Neuronal stem cell (in vitro differentiated cells): ENCODE results near the gene NAT8L.

Experiments used
- DNase-seq: peaks from one replicate; pipeline ENCODE4 v3.0.0-alpha.2; 2013; ENCODE audit warnings: low spot score
- H2AFZ ChIP-seq: one replicate; pipeline ENCODE4 v1.6.1; 2013; ENCODE audit warnings: mild to moderate bottlenecking, low read length, inconsistent platforms
- H2AK5ac ChIP-seq: 2 replicates; pipeline ENCODE4 v1.6.1; 2013; ENCODE audit warnings: low read depth, mild to moderate bottlenecking, inconsistent platforms, low read length, moderate library complexity, mixed read lengths
- H2BK120ac ChIP-seq: 2 replicates; pipeline ENCODE4 v1.6.1; 2013; ENCODE audit warnings: low read depth, mild to moderate bottlenecking, inconsistent platforms, low read length, moderate library complexity, mixed read lengths
- H2BK12ac ChIP-seq: one replicate; pipeline ENCODE4 v1.6.1; 2013; ENCODE audit warnings: low read length, inconsistent platforms
- H2BK15ac ChIP-seq: 2 replicates; pipeline ENCODE4 v1.6.1; 2013; ENCODE audit warnings: mild to moderate bottlenecking, low read length, inconsistent platforms, mixed read lengths
- H2BK5ac ChIP-seq: one replicate; pipeline ENCODE4 v1.6.1; 2013; ENCODE audit warnings: inconsistent platforms, mild to moderate bottlenecking, low read length, moderate library complexity
- H3K14ac ChIP-seq: one replicate; pipeline ENCODE4 v1.6.1; 2013; ENCODE audit warnings: low read length, inconsistent platforms
- H3K18ac ChIP-seq: 2 replicates; pipeline ENCODE4 v1.6.1; 2013; ENCODE audit warnings: low read length, inconsistent platforms
- H3K23ac ChIP-seq: 2 replicates; pipeline ENCODE4 v1.6.1; 2013; ENCODE audit warnings: low read depth, mild to moderate bottlenecking, mixed read lengths, low read length, inconsistent platforms; ENCODE audit not compliant: poor library complexity
- H3K27ac ChIP-seq: replicated peaks from 3 replicates; pipeline ENCODE4 v1.5.1; 2013; ENCODE audit warnings: low read length, inconsistent platforms
- H3K27me3 ChIP-seq, 3 experiments: 2 replicates each; pipeline ENCODE4 v1.6.1; 2013; ENCODE audit warnings: low read length in 3 of 3, mild to moderate bottlenecking in 2 of 3, inconsistent platforms in 1 of 3, low read depth in 1 of 3, mixed read lengths in 1 of 3, moderate library complexity in 1 of 3; ENCODE audit not compliant: control insufficient read depth in 3 of 3, insufficient read depth in 3 of 3
- H3K36me3 ChIP-seq, 2 donors: replicated peaks in 1 of 2; 2 replicates each; pipeline ENCODE4 v1.6.1; 2013; ENCODE audit warnings: low read length in 2 of 2; ENCODE audit not compliant: control insufficient read depth in 2 of 2, insufficient read depth in 2 of 2
- H3K4ac ChIP-seq: 2 replicates; pipeline ENCODE4 v1.6.1; 2013; ENCODE audit warnings: inconsistent platforms, mild to moderate bottlenecking, low read length, moderate library complexity
- H3K4me1 ChIP-seq, 2 donors: 1 replicate in 1 of 2; 2 replicates in 1 of 2; pipeline ENCODE4 v1.6.1; 2013; ENCODE audit warnings: low read length in 2 of 2, low read depth in 1 of 2; ENCODE audit not compliant: control insufficient read depth in 2 of 2, insufficient read depth in 1 of 2
- H3K4me2 ChIP-seq: one replicate; pipeline ENCODE4 v1.6.1; 2013; ENCODE audit warnings: mild to moderate bottlenecking, low read length, inconsistent platforms; ENCODE audit not compliant: insufficient read depth, poor library complexity, severe bottlenecking
- H3K4me3 ChIP-seq, 2 donors: 2 replicates each; pipeline ENCODE4 v1.5.1; 2013; ENCODE audit warnings: low read length in 2 of 2, mild to moderate bottlenecking in 2 of 2, inconsistent platforms in 1 of 2, moderate library complexity in 1 of 2
- H3K79me1 ChIP-seq: one replicate; pipeline ENCODE4 v1.6.1; 2013; ENCODE audit warnings: low read depth, mild to moderate bottlenecking, inconsistent platforms, low read length, moderate library complexity
- H3K9ac ChIP-seq: one replicate; pipeline ENCODE4 v1.6.1; 2013; ENCODE audit warnings: mild to moderate bottlenecking, low read depth, low read length, inconsistent platforms; ENCODE audit not compliant: poor library complexity
- H3K9me3 ChIP-seq, 2 donors: replicated peaks in 1 of 2; 2 replicates each; pipeline versions ENCODE3 to v1.6.1; 2013; ENCODE audit warnings: low read length in 2 of 2, mild to moderate bottlenecking in 2 of 2, inconsistent platforms in 1 of 2, low read depth in 1 of 2, mixed read lengths in 1 of 2, moderate library complexity in 1 of 2; ENCODE audit not compliant: control insufficient read depth in 2 of 2, insufficient read depth in 1 of 2
- H4K8ac ChIP-seq: one replicate; pipeline ENCODE4 v1.6.1; 2013; ENCODE audit warnings: low read depth, mild to moderate bottlenecking, inconsistent platforms, low read length, moderate library complexity
- H4K91ac ChIP-seq: one replicate; pipeline ENCODE4 v1.6.1; 2013; ENCODE audit warnings: low read length, low read depth, mild to moderate bottlenecking, inconsistent platforms; ENCODE audit not compliant: poor library complexity
- WGBS, 2 donors: extraction: QIAGEN DNeasy Blood & Tissue Kit; methylation state at CpG; one replicate each; pipeline ENCODE4 v1.1.7; 2013; ENCODE audit warnings: missing lambda C conversion rate in 2 of 2, mixed read lengths in 1 of 2; ENCODE audit not compliant: insufficient read length in 2 of 2, insufficient replicate concordance in 1 of 2; ENCODE audit errors: extremely low coverage in 2 of 2; 5-methylcytosine and 5-hydroxymethylcytosine counted together

The NAT8L gene

GRCh38 chr4:2081540-2081939 lies 22.4 kb downstream of the NAT8L start:
- H2BK15ac ChIP-seq, result no peak overlapping the region
- no peak overlapping the region for H2BK12ac ChIP-seq
- no peak overlapping the region for H3K4ac ChIP-seq
- no CpG with 5 or more reads among the region's 10 CpGs for WGBS, 2 donors
- H2BK5ac ChIP-seq, result no peak overlapping the region
- DNase-seq, result no peak
- H3K4me3 ChIP-seq, result no peak overlapping the region
- H3K4me1 ChIP-seq, result peaks cover 0 to 11% of the 10 kb centered on the region in 2 donors
- no peak overlapping the region for H4K91ac ChIP-seq
- H3K4me2 ChIP-seq, result no peak overlapping the region
- H3K23ac ChIP-seq, result no peak overlapping the region
- no peak overlapping the region for H2AFZ ChIP-seq
- H3K27ac ChIP-seq, result no peak overlapping the region
- H3K79me1 ChIP-seq, result no peaks in the 10 kb centered on the region
- H3K9me3 ChIP-seq, result peaks cover 0 to 3% of the 10 kb centered on the region in 2 donors
- no peak overlapping the region for H2BK120ac ChIP-seq
- H3K36me3 ChIP-seq, result no peaks in the 10 kb centered on the region
- no peak overlapping the region for H3K18ac ChIP-seq
- H4K8ac ChIP-seq, result no peak overlapping the region
- no peak overlapping the region for H3K14ac ChIP-seq
- H3K9ac ChIP-seq, result no peak overlapping the region
- no peaks in the 10 kb centered on the region for H3K27me3 ChIP-seq
- H2AK5ac ChIP-seq, result no peak overlapping the region

- H3K79me1 ChIP-seq, result no peaks in the 10 kb centered on the region
- H3K4me1 ChIP-seq, result peaks cover 0 to 7% of the 10 kb centered on the region in 2 donors
- H2BK15ac ChIP-seq, result no peak overlapping the region
- H2AFZ ChIP-seq, result no peak overlapping the region
- no peak overlapping the region for H2BK5ac ChIP-seq
- H3K18ac ChIP-seq, result peak overlapping the region; percentile 41
- H2BK12ac ChIP-seq, result no peak overlapping the region
- H3K36me3 ChIP-seq, result no peaks in the 10 kb centered on the region
- no peak overlapping the region for H4K8ac ChIP-seq
- no peak overlapping the region for H3K4ac ChIP-seq
- H3K14ac ChIP-seq, result no peak overlapping the region
- no peak overlapping the region for H2AK5ac ChIP-seq
- no CpG with 5 or more reads among the region's 3 CpGs for WGBS, 2 donors
- H3K23ac ChIP-seq, result no peak overlapping the region
- peak overlapping the region; percentile 45 for H3K9ac ChIP-seq
- H3K9me3 ChIP-seq, result peaks cover 0 to 9% of the 10 kb centered on the region in 2 donors
- no peak for DNase-seq
- H3K4me3 ChIP-seq, result no peak overlapping the region
- H3K27me3 ChIP-seq, result no peaks in the 10 kb centered on the region
- H2BK120ac ChIP-seq, result no peak overlapping the region
- H3K27ac ChIP-seq, result no peak overlapping the region
- peak overlapping the region; percentile 41 for H4K91ac ChIP-seq
- no peak overlapping the region for H3K4me2 ChIP-seq
Measured at GRCh38 chr4:2082118-2082517, 23.0 kb downstream of the NAT8L start.

DNA sequence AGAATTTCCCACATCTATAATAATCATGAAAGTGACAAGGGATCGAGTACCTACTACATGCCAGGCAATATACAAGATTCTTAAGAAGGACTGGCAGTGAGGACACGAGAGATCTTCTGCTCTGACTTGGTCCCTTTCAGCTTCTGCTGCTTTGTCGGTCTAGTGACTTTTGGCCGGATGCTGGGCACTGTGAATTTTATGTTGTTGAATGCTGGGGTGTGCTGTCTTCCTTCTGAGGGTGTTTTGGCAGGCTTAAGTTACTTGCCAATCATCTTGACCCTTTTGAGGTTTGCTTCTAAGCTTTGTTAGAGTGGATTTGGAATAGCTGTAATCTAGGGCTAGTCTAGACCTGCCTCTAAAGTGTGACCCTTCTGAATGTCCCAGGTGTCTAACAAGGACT lies 23.5 kb downstream of the NAT8L start:
- Histone ChIP-seq H3K4me2 (no peak overlapping the region), H2BK12ac (no peak overlapping the region), H3K4me3 (no peak overlapping the region), H2BK15ac (no peak overlapping the region), H4K91ac (no peak overlapping the region), H3K9ac (no peak overlapping the region), H3K4me1 (peaks cover 0 to 5% of the 10 kb centered on the region in 2 donors), H3K4ac (no peak overlapping the region), H3K9me3 (peaks cover 0 to 13% of the 10 kb centered on the region in 2 donors), H3K14ac (no peak overlapping the region), H3K23ac (no peak overlapping the region), H4K8ac (no peak overlapping the region), H3K27me3 (no peaks in the 10 kb centered on the region), H2BK5ac (no peak overlapping the region), H3K27ac (no peak overlapping the region), H3K79me1 (no peaks in the 10 kb centered on the region), H2AFZ (no peak overlapping the region), H2BK120ac (no peak overlapping the region), H3K18ac (no peak overlapping the region), H2AK5ac (no peak overlapping the region), H3K36me3 (no peaks in the 10 kb centered on the region)
- no CpG with 5 or more reads among the region's 4 CpGs for WGBS, 2 donors
- DNase-seq, result no peak

GRCh38 chr4:2083116-2083825 lies 24.1 kb downstream of the NAT8L start:
- H2BK15ac ChIP-seq, result no peak overlapping the region
- no peak overlapping the region for H4K8ac ChIP-seq
- H2BK12ac ChIP-seq, result no peak overlapping the region
- no peak overlapping the region for H3K14ac ChIP-seq
- no peaks in the 10 kb centered on the region for H3K36me3 ChIP-seq
- no peak overlapping the region for H2BK120ac ChIP-seq
- no peak overlapping the region for H2AK5ac ChIP-seq
- no peaks in the 10 kb centered on the region for H3K27me3 ChIP-seq
- H2AFZ ChIP-seq, result no peak overlapping the region
- no peak for DNase-seq
- H3K18ac ChIP-seq, result no peak overlapping the region
- peaks cover 0 to 14% of the 10 kb centered on the region in 2 donors for H3K9me3 ChIP-seq
- no CpG with 5 or more reads among the region's 15 CpGs for WGBS, 2 donors
- H3K27ac ChIP-seq, result no peak overlapping the region
- no peak overlapping the region for H2BK5ac ChIP-seq
- H3K4ac ChIP-seq, result no peak overlapping the region
- no peak overlapping the region for H3K4me3 ChIP-seq
- peaks cover 0 to 5% of the 10 kb centered on the region in 2 donors for H3K4me1 ChIP-seq
- no peaks in the 10 kb centered on the region for H3K79me1 ChIP-seq
- H3K4me2 ChIP-seq, result no peak overlapping the region
- H3K9ac ChIP-seq, result no peak overlapping the region
- no peak overlapping the region for H3K23ac ChIP-seq
- no peak overlapping the region for H4K91ac ChIP-seq
